Measurements from ENCODE around the gene OTX2. TPM values are rescaled to one million over a fixed set of nuclear protein-coding genes. Genes with fewer than 3 reads are reported as not detected.

The OTX2 gene
- total RNA-seq, 1 experiment from 2014 or later = not detected

GRCh38 chr14:56855891-56856461, 45.7 kb upstream of the OTX2 start:
- Histone ChIP-seq H3K4me3 (no peak overlapping the region), H3K27me3 (ENCODE audit: insufficient read depth, low read depth) (no peaks in the 10 kb centered on the region), H3K4me1 (replicated peaks; ENCODE audit: insufficient read depth) (peaks cover 6% of the 10 kb centered on the region; the same call in 1 of the 2 replicates), H3K27ac (no peak overlapping the region), H4K20me1 (ENCODE audit: insufficient read depth) (no peaks in the 10 kb centered on the region), H3F3A (ENCODE audit: insufficient read depth, low read depth) (no peaks in the 10 kb centered on the region), H2AFZ (no peak overlapping the region), H3K9me2 (ENCODE audit: insufficient read depth) (no peaks in the 10 kb centered on the region), H3K4me2 (peak overlapping the region; percentile 46), H3K9me3 (ENCODE audit: insufficient read depth, low read depth) (no peaks in the 10 kb centered on the region), H3K36me3 (ENCODE audit: low read depth) (no peaks in the 10 kb centered on the region), H3K79me2 (ENCODE audit: low read depth) (no peaks in the 10 kb centered on the region)
- ChIA-PET CTCF (no interaction called here), POLR2A (ENCODE audit: unreplicated experiment) (no interaction called here)
- DNase-seq = no peak
- TF ChIP-seq EZH2 (IDR thresholded peaks at IDR 0.05; ENCODE audit: low read depth) = no peak
- TF ChIP-seq, protein P1, sequence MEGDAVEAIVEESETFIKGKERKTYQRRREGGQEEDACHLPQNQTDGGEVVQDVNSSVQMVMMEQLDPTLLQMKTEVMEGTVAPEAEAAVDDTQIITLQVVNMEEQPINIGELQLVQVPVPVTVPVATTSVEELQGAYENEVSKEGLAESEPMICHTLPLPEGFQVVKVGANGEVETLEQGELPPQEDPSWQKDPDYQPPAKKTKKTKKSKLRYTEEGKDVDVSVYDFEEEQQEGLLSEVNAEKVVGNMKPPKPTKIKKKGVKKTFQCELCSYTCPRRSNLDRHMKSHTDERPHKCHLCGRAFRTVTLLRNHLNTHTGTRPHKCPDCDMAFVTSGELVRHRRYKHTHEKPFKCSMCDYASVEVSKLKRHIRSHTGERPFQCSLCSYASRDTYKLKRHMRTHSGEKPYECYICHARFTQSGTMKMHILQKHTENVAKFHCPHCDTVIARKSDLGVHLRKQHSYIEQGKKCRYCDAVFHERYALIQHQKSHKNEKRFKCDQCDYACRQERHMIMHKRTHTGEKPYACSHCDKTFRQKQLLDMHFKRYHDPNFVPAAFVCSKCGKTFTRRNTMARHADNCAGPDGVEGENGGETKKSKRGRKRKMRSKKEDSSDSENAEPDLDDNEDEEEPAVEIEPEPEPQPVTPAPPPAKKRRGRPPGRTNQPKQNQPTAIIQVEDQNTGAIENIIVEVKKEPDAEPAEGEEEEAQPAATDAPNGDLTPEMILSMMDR (conservative IDR thresholded peaks at IDR 0.05) = no peak
- intact Hi-C loops (cut with micrococcal nuclease; ENCODE audit: unreplicated experiment) = no loop called here
- BruUV-seq (replicated peaks) = no TSS peak

GRCh38 chr14:56854325-56854724, 44.0 kb upstream of the OTX2 start:
- Histone ChIP-seq H3K36me3 (ENCODE audit: low read depth) (no peaks in the 10 kb centered on the region), H3K4me3 (no peak overlapping the region), H3K27me3 (ENCODE audit: insufficient read depth, low read depth) (no peaks in the 10 kb centered on the region), H3K79me2 (ENCODE audit: low read depth) (no peaks in the 10 kb centered on the region), H3K4me1 (replicated peaks; ENCODE audit: insufficient read depth) (peaks cover 6% of the 10 kb centered on the region; the same call in 1 of the 2 replicates), H3K27ac (no peak overlapping the region), H4K20me1 (ENCODE audit: insufficient read depth) (no peaks in the 10 kb centered on the region), H3F3A (ENCODE audit: insufficient read depth, low read depth) (no peaks in the 10 kb centered on the region), H3K4me2 (no peak overlapping the region), H3K9me3 (ENCODE audit: insufficient read depth, low read depth) (no peaks in the 10 kb centered on the region), H2AFZ (no peak overlapping the region), H3K9me2 (ENCODE audit: insufficient read depth) (no peaks in the 10 kb centered on the region)
- BruUV-seq (replicated peaks) = no TSS peak
- intact Hi-C loops (cut with micrococcal nuclease; ENCODE audit: unreplicated experiment) = no loop called here
- TF ChIP-seq EZH2 (IDR thresholded peaks at IDR 0.05; ENCODE audit: low read depth) = no peak
- TF ChIP-seq, protein P1 (conservative IDR thresholded peaks at IDR 0.05) = no peak
- DNase-seq = no peak
- CTCF ChIA-PET = no interaction called here
- POLR2A ChIA-PET (ENCODE audit: unreplicated experiment) = no interaction called here

- H3K27ac ChIP-seq = no peak overlapping the region
- H3K4me2 ChIP-seq = no peak overlapping the region
- no peaks in the 10 kb centered on the region for H3K4me1 ChIP-seq (replicated peaks; ENCODE audit: insufficient read depth)
- H3K9me3 ChIP-seq (ENCODE audit: insufficient read depth, low read depth) = no peaks in the 10 kb centered on the region
- BruUV-seq (replicated peaks) = no TSS peak
- H3K9me2 ChIP-seq (ENCODE audit: insufficient read depth) = no peaks in the 10 kb centered on the region
- no peaks in the 10 kb centered on the region for H3K36me3 ChIP-seq (ENCODE audit: low read depth)
- H3F3A ChIP-seq (ENCODE audit: insufficient read depth, low read depth) = no peaks in the 10 kb centered on the region
- no peak for DNase-seq
- TF ChIP-seq EZH2 (IDR thresholded peaks at IDR 0.05; ENCODE audit: low read depth) = no peak
- TF ChIP-seq, protein P1 (conservative IDR thresholded peaks at IDR 0.05) = no peak
- no peaks in the 10 kb centered on the region for H3K79me2 ChIP-seq (ENCODE audit: low read depth)
- no peaks in the 10 kb centered on the region for H4K20me1 ChIP-seq (ENCODE audit: insufficient read depth)
- H3K4me3 ChIP-seq = no peak overlapping the region
- intact Hi-C loops (cut with micrococcal nuclease; ENCODE audit: unreplicated experiment) = no loop called here
- no peak overlapping the region for H2AFZ ChIP-seq
- CTCF ChIA-PET = no interaction called here
- no peaks in the 10 kb centered on the region for H3K27me3 ChIP-seq (ENCODE audit: insufficient read depth, low read depth)
- POLR2A ChIA-PET (ENCODE audit: unreplicated experiment) = no interaction called here
Measured at GRCh38 chr14:56846970-56847930, 37.0 kb upstream of the OTX2 start.
